HAP-1 (cell line): ENCODE measurements around the gene WSCD2.

Experiments used
- DNase-seq, 2 experiments: peaks; one replicate each; pipeline ENCODE4 v3.0.0-alpha.2; 2016 to 2020; ENCODE audit warnings: low spot score in 2 of 2
- H3K27me3 ChIP-seq: fragments of 250-450 bp; sonication (Bioruptor Pico); 2 replicates; pipeline ENCODE4 v1.5.1; 2020; ENCODE audit warnings: low read depth, mild to moderate bottlenecking, moderate library complexity
- H3K36me3 ChIP-seq: fragments of 250-450 bp; sonication (Bioruptor Pico); replicated peaks from 2 replicates; pipeline ENCODE4 v1.5.1; 2020; ENCODE audit warnings: mild to moderate bottlenecking
- H3K4me1 ChIP-seq: fragments of 250-450 bp; sonication (Bioruptor Pico); 2 replicates; pipeline ENCODE4 v1.5.1; 2020; ENCODE audit warnings: mild to moderate bottlenecking
- H3K4me3 ChIP-seq: fragments of 250-450 bp; sonication (Bioruptor Pico); 2 replicates; pipeline ENCODE4 v1.5.1; 2020; ENCODE audit warnings: mild to moderate bottlenecking, moderate library complexity
- H3K9me3 ChIP-seq: fragments of 250-450 bp; sonication (Bioruptor Pico); 2 replicates; pipeline ENCODE4 v1.5.1; 2020; ENCODE audit warnings: mild to moderate bottlenecking, moderate library complexity
- in situ Hi-C: fragments of 300-500 bp; cut with MboI; formaldehyde crosslinking; loops from 3 replicates; pipeline ENCODE4 v1.14.3; 2020; ENCODE audit warnings: low sequenced_read_pairs, inconsistent platforms, mixed read lengths

WSCD2 gene

GRCh38 chr12:108126990-108127501, 2.0 kb upstream of the WSCD2 start:
- no peaks in the 10 kb centered on the region for H3K36me3 ChIP-seq
- in situ Hi-C loops = no loop called here
- DNase-seq = no peak

DNA sequence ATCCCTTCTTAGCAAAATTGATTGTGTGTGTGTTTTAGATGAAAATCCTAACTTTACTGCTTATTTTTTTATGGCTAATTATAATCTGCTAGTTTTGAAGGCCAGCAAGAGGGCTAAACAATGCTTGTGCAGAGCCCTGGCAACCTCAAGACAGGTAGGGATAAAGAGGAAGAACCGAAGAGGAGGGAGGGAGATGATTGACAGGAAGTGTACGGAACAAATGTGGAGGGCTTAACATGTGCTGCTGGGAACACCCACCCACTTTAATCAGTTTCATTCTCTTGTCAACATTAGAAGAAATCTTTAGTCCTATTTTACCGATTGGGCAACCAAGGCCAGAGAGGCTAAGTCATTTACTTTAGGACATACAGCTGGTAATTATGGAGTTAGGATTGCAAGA, 1.4 kb upstream of the WSCD2 start:
- no peak overlapping the region for H3K4me3 ChIP-seq
- peaks cover 33% of the 10 kb centered on the region for H3K27me3 ChIP-seq
- in situ Hi-C loops = no loop called here
- H3K36me3 ChIP-seq = no peaks in the 10 kb centered on the region
- no peaks in the 10 kb centered on the region for H3K4me1 ChIP-seq
- H3K9me3 ChIP-seq = no peaks in the 10 kb centered on the region
- DNase-seq = no peak

More at GRCh38 chr12:108126990-108127501, 2.0 kb upstream of the WSCD2 start:
- H3K9me3 ChIP-seq = no peaks in the 10 kb centered on the region
- no peaks in the 10 kb centered on the region for H3K4me1 ChIP-seq
- H3K27me3 ChIP-seq = peaks cover 33% of the 10 kb centered on the region
- no peak overlapping the region for H3K4me3 ChIP-seq

- Histone ChIP-seq H3K27me3 (peaks cover 33% of the 10 kb centered on the region), H3K36me3 (no peaks in the 10 kb centered on the region), H3K4me1 (no peaks in the 10 kb centered on the region), H3K4me3 (no peak overlapping the region), H3K9me3 (no peaks in the 10 kb centered on the region)
- DNase-seq = no peak
- in situ Hi-C loops = no loop called here
These were observed 669 bp upstream of the WSCD2 start for GRCh38 chr12:108128221-108129016.

GRCh38 chr12:108131035-108131434, 1.9 kb downstream of the WSCD2 start:
- Histone ChIP-seq H3K27me3 (peaks cover 33% of the 10 kb centered on the region), H3K36me3 (no peaks in the 10 kb centered on the region)
- no peak for DNase-seq

DNA sequence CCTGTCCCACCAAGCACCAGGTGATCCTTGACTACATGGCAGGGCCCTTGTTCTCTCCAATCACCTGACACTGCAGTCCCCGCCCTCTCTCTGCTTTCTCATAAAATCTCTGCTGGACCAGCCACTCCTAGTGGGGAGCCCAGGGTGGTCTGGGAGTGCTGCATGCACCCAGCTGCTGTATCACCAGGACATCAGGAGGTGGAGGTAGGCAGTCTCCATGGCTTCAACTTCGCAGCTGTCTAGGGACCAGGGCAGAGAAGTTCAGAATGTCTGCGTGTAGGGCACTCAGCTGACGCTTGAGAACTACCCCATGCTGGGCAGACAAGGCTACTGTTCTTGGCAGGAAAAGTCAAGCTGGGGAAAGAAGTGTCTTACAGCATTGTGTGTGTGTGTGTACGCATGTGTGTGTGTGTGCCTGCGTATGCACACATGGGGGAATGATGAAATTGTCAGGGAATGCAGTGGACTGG, 2.6 kb downstream of the WSCD2 start:
- H3K4me3 ChIP-seq = no peak overlapping the region
- no peaks in the 10 kb centered on the region for H3K4me1 ChIP-seq
- H3K27me3 ChIP-seq = peaks cover 33% of the 10 kb centered on the region
- H3K9me3 ChIP-seq = no peaks in the 10 kb centered on the region
- no peaks in the 10 kb centered on the region for H3K36me3 ChIP-seq
- in situ Hi-C loops = no loop called here
- DNase-seq = no peak

More at GRCh38 chr12:108131035-108131434, 1.9 kb downstream of the WSCD2 start:
- Histone ChIP-seq H3K4me3 (no peak overlapping the region), H3K4me1 (no peaks in the 10 kb centered on the region), H3K9me3 (no peaks in the 10 kb centered on the region)
- in situ Hi-C loops = no loop called here

- Histone ChIP-seq H3K9me3 (no peaks in the 10 kb centered on the region), H3K4me1 (no peaks in the 10 kb centered on the region), H3K27me3 (peaks cover 22% of the 10 kb centered on the region), H3K4me3 (no peak overlapping the region), H3K36me3 (no peaks in the 10 kb centered on the region)
- DNase-seq = no peak
- in situ Hi-C loops = no loop called here
These were observed 4.4 kb downstream of the WSCD2 start for GRCh38 chr12:108133482-108133881.

DNA sequence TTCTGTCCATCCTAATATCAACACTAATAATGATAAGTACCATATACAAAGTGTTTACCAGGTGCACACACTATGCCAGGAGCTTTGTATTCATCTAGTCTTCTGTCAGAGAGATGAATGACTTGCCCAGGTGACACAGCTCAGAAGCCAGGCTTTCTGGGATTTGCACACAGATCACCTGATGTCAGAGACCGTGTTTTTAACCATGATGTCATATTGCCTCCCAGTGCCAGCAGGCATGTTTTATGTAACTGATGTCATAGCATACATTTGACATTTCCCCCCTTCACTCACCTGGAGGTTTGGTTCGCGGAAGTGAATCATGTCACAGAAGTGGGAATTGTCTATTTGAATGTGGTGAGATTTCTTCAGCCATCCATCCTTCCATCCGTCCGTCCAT, 5.7 kb downstream of the WSCD2 start:
- no peaks in the 10 kb centered on the region for H3K9me3 ChIP-seq
- peaks cover 13% of the 10 kb centered on the region for H3K27me3 ChIP-seq
- H3K4me3 ChIP-seq = no peak overlapping the region
- DNase-seq = no peak
- H3K36me3 ChIP-seq = no peaks in the 10 kb centered on the region
- in situ Hi-C loops = no loop called here
- no peaks in the 10 kb centered on the region for H3K4me1 ChIP-seq

DNA sequence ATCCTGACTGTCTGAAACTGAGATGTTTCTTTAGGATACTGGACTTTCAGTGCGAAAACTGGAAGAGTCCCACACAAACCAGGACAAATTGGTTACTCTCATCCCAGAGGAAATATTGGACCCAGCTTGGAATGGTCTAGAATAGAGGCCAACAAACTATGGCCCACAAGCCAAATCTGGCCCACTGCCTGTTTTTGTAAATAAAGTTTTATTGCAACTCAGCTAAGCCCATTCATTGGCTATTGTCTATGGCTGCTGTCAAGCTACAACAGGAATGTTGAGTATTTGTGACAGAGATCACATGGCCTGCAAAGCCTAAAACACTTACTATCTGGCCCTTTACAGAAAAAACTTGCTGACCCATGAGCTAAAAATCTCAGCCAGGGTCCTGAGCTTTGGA, 6.5 kb downstream of the WSCD2 start:
- no peak overlapping the region for H3K4me3 ChIP-seq
- H3K4me1 ChIP-seq = no peaks in the 10 kb centered on the region
- in situ Hi-C loops = no loop called here
- H3K27me3 ChIP-seq = peaks cover 6% of the 10 kb centered on the region
- no peaks in the 10 kb centered on the region for H3K36me3 ChIP-seq
- no peak for DNase-seq
- no peaks in the 10 kb centered on the region for H3K9me3 ChIP-seq

DNA sequence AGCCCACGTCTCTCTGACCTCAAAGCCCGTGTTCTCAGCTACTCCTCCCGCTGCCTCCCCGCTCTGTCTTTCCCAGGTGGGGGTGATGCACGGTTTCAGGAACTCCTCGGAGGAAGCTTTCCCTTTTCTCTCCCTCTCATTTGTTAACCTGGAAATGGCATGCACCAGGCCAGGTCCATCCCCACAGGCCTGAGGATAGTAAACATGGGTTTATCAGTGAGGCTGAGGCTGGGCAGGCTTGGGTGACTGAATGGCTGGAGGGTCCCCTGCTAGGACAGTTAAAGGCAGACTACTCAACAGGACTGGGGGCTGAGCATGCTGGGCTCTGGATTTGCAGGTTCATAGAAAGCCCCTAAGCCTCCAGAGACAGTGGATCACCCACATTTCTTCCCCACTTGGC, 7.6 kb downstream of the WSCD2 start:
- DNase-seq = no peak
- no peaks in the 10 kb centered on the region for H3K4me1 ChIP-seq
- no peaks in the 10 kb centered on the region for H3K36me3 ChIP-seq
- H3K27me3 ChIP-seq = no peaks in the 10 kb centered on the region
- H3K9me3 ChIP-seq = no peaks in the 10 kb centered on the region
- in situ Hi-C loops = no loop called here
- no peak overlapping the region for H3K4me3 ChIP-seq

DNA sequence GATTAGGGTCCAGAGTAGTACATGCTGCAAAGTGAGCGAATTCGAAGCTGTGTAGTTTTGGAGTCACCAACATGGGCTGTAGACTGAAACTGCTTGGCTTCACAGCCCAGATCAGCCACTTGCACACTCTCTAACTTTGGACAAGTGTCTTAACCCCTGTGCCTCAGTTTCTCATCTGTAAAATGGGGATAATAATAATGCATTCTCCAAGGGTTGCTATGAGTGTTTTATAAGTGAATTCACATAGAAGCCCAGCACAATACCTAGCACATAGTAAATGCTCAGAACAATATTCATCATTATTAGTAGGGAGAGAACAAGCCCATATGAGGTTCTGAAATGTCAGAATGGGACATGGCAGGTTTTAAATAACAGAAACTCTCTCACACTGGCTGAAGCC, 10.4 kb downstream of the WSCD2 start:
- DNase-seq = no peak
- in situ Hi-C loops = no loop called here
- Histone ChIP-seq H3K36me3 (no peaks in the 10 kb centered on the region), H3K9me3 (no peaks in the 10 kb centered on the region), H3K4me3 (no peak overlapping the region), H3K4me1 (no peaks in the 10 kb centered on the region), H3K27me3 (no peaks in the 10 kb centered on the region)

- H3K36me3 ChIP-seq = no peaks in the 10 kb centered on the region
- H3K4me3 ChIP-seq = no peak overlapping the region
- H3K27me3 ChIP-seq = no peaks in the 10 kb centered on the region
- H3K4me1 ChIP-seq = no peaks in the 10 kb centered on the region
- no peaks in the 10 kb centered on the region for H3K9me3 ChIP-seq
- in situ Hi-C loops = no loop called here
- DNase-seq = no peak
These were observed 11.4 kb downstream of the WSCD2 start for GRCh38 chr12:108140501-108140900.

GRCh38 chr12:108141600-108142130, 12.6 kb downstream of the WSCD2 start:
- in situ Hi-C loops = no loop called here

GRCh38 chr12:108143144-108143543, 14.1 kb downstream of the WSCD2 start:
- in situ Hi-C loops = no loop called here
- Histone ChIP-seq H3K4me1 (no peaks in the 10 kb centered on the region), H3K36me3 (no peaks in the 10 kb centered on the region), H3K27me3 (no peaks in the 10 kb centered on the region), H3K4me3 (no peak overlapping the region), H3K9me3 (no peaks in the 10 kb centered on the region)
- DNase-seq = no peak

More at GRCh38 chr12:108141600-108142130, 12.6 kb downstream of the WSCD2 start:
- no peak overlapping the region for H3K4me3 ChIP-seq
- H3K27me3 ChIP-seq = no peaks in the 10 kb centered on the region
- DNase-seq = peak in 1 of 2 experiments; percentile 9
- no peaks in the 10 kb centered on the region for H3K4me1 ChIP-seq
- H3K9me3 ChIP-seq = no peaks in the 10 kb centered on the region
- H3K36me3 ChIP-seq = no peaks in the 10 kb centered on the region

GRCh38 chr12:108144080-108144479, 15.0 kb downstream of the WSCD2 start:
- Histone ChIP-seq H3K36me3 (no peaks in the 10 kb centered on the region), H3K4me1 (no peaks in the 10 kb centered on the region), H3K9me3 (no peaks in the 10 kb centered on the region), H3K4me3 (no peak overlapping the region), H3K27me3 (no peaks in the 10 kb centered on the region)
- no peak for DNase-seq
- in situ Hi-C loops = no loop called here
